Hepatocyte (in vitro differentiated cells): ENCODE results near the gene DUOX1.
A peak's percentile ranks its signal among the peaks of the same experiment; 100 is the strongest.

Experiments used
- CTCF ChIP-seq: fragments of 200-600 bp; sonication (generic); IDR thresholded peaks from 2 replicates; pipeline ENCODE4 v1.5.1; 2016; ENCODE audit warnings: antibody characterized with exemption, mild to moderate bottlenecking; ENCODE audit not compliant: poor library complexity
- EZH2 ChIP-seq: fragments of 200-600 bp; sonication (generic); IDR thresholded peaks from 2 replicates; pipeline ENCODE4 v1.6.1; 2016; ENCODE audit warnings: antibody characterized with exemption, mild to moderate bottlenecking, borderline replicate concordance

DNA sequence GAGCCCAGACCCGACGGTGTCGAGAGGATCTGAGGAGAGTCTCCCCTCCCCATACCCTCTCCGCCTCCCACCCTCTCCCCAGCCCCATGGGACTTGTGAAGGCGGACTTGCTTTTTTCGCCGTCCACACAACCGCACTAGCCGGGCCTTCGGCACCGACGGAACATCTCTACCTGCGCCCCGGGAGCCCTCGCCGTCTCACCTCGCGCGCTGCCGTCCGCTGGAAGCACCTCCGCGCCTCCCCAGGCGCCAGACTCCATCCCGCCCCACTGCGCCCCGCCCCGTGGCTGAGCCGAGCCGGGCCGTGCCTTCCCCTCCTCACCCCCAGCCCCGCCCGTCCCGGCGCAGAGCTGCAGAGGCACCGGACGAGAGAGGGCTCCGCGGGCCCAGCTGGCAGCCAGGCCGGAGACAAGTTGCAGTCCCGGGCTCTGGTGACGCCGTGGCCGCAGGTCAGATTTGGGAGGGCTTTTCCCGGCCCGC, at the start of gene DUOX1, which contains the start of gene DUOXA1:
- TF ChIP-seq CTCF (no peak), EZH2 (peak; percentile 30)
